GM18511 (cell line): ENCODE results near the gene TSPAN15.

Experiments
- ATAC-seq: cut with Tn5 transposase; IDR thresholded peaks from one replicate; pipeline ENCODE4 v1.9.1; 2021; ENCODE audit warnings: mild to moderate bottlenecking, moderate library complexity; ENCODE audit not compliant: unreplicated experiment

Gene TSPAN15

GRCh38 chr10:69416695-69417094 is 34.6 kb upstream of the TSPAN15 start, which contains the start of gene TACR2:
TACR2 (minus strand) TSS chr10:69416918; CDS start chr10:69416323, 595 bp downstream.
- ATAC-seq, result no peak

GRCh38 chr10:69417542-69417941 is 33.7 kb upstream of the TSPAN15 start:
- ATAC-seq, result no peak

- no peak for ATAC-seq
Observed at GRCh38 chr10:69418052-69418752, 33.1 kb upstream of the TSPAN15 start.

- ATAC-seq, result no peak
Observed at GRCh38 chr10:69419096-69419743, 32.0 kb upstream of the TSPAN15 start.

- ATAC-seq, result no peak
Observed at GRCh38 chr10:69419744-69420126, 31.5 kb upstream of the TSPAN15 start.

GRCh38 chr10:69421611-69422308 is 29.5 kb upstream of the TSPAN15 start:
- ATAC-seq, result no peak

GRCh38 chr10:69422676-69423075 is 28.6 kb upstream of the TSPAN15 start:
- no peak for ATAC-seq

- no peak for ATAC-seq
Observed at GRCh38 chr10:69425041-69425440, 26.2 kb upstream of the TSPAN15 start.

- ATAC-seq, result no peak
Observed at GRCh38 chr10:69425511-69426298, 25.6 kb upstream of the TSPAN15 start.

GRCh38 chr10:69426376-69426727 is 24.9 kb upstream of the TSPAN15 start:
- no peak for ATAC-seq

- no peak for ATAC-seq
Observed at GRCh38 chr10:69428165-69428564, 23.1 kb upstream of the TSPAN15 start.

- ATAC-seq, result no peak
Observed at GRCh38 chr10:69434169-69434568, 17.1 kb upstream of the TSPAN15 start.

- ATAC-seq, result no peak
Observed at GRCh38 chr10:69434926-69435325, 16.3 kb upstream of the TSPAN15 start.

GRCh38 chr10:69435966-69436520 is 15.2 kb upstream of the TSPAN15 start:
- ATAC-seq, result no peak

- ATAC-seq, result no peak
Observed at GRCh38 chr10:69437321-69438259, 13.7 kb upstream of the TSPAN15 start.

GRCh38 chr10:69438536-69439349 is 12.5 kb upstream of the TSPAN15 start:
- ATAC-seq, result no peak

- ATAC-seq, result no peak
Observed at GRCh38 chr10:69439350-69439739, 11.9 kb upstream of the TSPAN15 start.

GRCh38 chr10:69439813-69440506 is 11.3 kb upstream of the TSPAN15 start:
- ATAC-seq, result no peak
